ENCODE results near the gene FNDC11.

The FNDC11 gene

DNA sequence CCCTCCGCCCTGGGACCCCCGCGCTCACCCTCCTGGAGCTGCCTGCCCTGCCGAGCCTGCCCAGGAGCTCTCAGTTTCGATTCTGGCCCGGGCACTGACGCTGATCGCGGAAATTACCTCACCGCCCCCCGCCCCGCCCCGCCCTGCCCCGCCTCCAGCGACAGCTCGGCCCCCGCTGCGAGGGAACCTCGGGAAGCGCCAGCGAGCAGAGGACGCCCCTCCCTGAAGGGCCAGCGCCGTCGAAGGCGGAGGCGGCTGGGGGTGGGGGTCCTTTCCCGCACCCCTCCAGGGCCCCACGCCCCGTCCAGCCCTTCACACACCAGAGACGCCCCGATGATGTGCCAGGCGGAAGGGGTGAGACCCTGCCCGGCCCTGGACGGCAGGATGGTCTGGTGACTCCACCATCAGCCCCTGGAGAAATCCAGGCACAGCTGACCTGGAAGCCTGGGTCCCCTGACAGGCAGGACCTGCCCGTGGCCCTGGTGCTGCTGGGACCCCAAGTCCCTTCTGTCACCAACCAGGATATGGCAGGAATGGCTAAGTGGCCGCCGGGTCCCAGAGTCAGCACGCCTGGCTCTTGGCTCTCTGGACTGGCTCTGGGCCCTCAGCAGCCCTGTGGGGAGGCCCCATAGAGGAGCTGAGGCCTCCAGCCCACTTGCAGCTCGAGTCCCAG, 20.3 kb downstream of the FNDC11 start, which contains the start of gene HELZ2:
Gene HELZ2 (minus strand): TSS at position 84 of the 673 bp plus-strand sequence. CDS start 1,854 bp downstream, outside the sequence.
- DNase-seq (ENCODE audit: low read depth) = peak; percentile 50
- TF ChIP-seq, protein P1, sequence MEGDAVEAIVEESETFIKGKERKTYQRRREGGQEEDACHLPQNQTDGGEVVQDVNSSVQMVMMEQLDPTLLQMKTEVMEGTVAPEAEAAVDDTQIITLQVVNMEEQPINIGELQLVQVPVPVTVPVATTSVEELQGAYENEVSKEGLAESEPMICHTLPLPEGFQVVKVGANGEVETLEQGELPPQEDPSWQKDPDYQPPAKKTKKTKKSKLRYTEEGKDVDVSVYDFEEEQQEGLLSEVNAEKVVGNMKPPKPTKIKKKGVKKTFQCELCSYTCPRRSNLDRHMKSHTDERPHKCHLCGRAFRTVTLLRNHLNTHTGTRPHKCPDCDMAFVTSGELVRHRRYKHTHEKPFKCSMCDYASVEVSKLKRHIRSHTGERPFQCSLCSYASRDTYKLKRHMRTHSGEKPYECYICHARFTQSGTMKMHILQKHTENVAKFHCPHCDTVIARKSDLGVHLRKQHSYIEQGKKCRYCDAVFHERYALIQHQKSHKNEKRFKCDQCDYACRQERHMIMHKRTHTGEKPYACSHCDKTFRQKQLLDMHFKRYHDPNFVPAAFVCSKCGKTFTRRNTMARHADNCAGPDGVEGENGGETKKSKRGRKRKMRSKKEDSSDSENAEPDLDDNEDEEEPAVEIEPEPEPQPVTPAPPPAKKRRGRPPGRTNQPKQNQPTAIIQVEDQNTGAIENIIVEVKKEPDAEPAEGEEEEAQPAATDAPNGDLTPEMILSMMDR (IDR thresholded peaks at IDR 0.05; ENCODE audit: low read length, missing control alignments) = no peak
- peak within 1 kb of the TSS; percentile 81 for H3K4me3 ChIP-seq (replicated peaks; ENCODE audit: low read depth, low read length)

DNA sequence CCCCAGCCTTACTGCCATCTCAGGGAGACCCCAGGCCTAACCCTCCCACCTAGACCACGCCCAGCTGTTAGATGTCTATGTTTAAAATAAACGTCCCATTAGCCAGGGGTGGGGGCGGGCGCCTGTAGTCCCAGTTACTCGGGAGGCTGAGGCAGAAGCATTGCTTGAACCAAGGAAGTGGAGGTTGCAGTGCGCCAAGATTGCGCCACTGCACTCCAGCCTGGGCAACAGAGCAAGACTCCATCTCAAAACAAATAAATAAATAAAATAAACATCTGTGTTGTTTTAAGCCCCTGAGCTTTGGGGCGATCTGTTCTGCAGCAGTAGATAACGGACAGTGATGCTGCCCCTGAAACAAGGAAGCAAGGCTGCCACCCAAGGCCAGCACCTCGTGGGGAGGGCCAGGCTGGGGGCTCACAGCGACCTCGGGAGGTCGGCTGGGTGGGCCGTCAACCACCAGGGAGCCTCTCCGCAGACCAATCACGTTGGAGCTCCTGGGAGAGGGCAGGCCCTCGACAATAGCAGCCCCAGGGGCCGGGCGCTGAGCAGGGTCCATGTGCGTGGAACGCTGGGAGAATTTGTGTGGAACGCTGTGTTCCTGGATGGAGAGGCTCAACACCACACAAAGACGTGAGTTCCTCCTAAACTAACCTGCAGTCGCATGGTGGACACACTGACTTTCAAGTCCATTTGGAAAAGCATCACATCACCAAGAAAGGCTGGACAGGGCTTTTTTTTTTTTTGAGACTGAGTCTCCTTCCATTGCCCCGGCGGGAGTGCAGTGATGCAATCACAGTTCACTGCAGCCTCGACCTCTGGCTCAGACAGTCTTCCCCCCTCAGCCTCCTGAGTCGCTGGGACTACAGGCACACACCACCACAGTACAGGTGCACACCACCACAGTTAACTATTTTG, 21.1 kb downstream of the FNDC11 start:
- H3K4me3 ChIP-seq (replicated peaks; ENCODE audit: low read depth, low read length) = no peak overlapping the region
- DNase-seq (ENCODE audit: low read depth) = peak; percentile 19
- TF ChIP-seq, protein P1 (IDR thresholded peaks at IDR 0.05; ENCODE audit: low read length, missing control alignments) = no peak

DNA sequence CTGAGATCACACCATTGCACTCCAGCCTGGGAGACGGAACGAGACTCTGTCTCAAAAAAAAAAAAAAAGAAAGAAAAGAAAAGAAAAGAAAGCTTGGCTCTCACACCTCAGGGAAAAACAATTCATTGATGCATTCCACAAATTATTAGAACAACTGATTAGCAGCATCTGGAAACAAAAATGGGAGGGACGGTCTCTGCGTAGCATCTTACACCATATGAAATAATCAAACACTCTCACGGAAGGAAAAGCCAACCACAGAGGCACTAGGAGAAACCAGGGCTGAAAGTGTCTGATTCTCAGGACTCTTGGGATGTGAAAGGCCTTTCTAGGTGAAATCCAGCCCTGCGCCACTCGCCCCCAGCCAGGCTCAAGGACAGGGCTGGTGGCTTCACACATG, 22.4 kb downstream of the FNDC11 start:
- no peak overlapping the region for H3K4me3 ChIP-seq (replicated peaks; ENCODE audit: low read depth, low read length)
- TF ChIP-seq, protein P1 (IDR thresholded peaks at IDR 0.05; ENCODE audit: low read length, missing control alignments) = no peak
- no peak for DNase-seq (ENCODE audit: low read depth)

DNA sequence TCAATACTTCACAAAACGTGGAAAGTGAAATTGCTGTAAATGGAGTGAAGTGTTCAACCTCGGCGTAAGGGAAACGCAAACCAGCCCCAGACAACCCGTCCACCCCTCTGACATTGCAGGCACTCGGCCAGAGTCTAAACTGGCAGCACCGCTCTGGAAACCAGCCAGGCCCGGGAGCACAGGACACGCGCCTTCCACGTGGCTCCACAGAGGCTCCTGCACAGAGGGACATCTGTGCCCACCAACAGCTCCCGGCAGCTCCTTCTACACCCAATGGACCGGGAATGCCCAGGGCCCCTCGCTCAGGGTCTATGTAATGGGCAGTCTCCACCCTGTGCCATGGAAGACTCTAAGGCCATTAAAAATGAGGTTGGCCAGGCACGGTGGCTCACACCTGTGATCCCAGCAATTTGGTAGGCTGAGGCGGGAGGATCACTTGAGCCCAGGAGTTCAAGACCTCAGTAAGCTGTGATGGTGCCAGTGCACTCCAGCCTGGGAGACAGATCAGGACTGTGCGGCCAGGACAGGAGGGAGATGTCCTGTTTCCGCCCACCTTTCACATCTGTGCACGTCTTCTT, 23.4 kb downstream of the FNDC11 start:
- H3K4me3 ChIP-seq (replicated peaks; ENCODE audit: low read depth, low read length) = no peak overlapping the region
- no peak for DNase-seq (ENCODE audit: low read depth)
- TF ChIP-seq, protein P1 (IDR thresholded peaks at IDR 0.05; ENCODE audit: low read length, missing control alignments) = no peak

DNA sequence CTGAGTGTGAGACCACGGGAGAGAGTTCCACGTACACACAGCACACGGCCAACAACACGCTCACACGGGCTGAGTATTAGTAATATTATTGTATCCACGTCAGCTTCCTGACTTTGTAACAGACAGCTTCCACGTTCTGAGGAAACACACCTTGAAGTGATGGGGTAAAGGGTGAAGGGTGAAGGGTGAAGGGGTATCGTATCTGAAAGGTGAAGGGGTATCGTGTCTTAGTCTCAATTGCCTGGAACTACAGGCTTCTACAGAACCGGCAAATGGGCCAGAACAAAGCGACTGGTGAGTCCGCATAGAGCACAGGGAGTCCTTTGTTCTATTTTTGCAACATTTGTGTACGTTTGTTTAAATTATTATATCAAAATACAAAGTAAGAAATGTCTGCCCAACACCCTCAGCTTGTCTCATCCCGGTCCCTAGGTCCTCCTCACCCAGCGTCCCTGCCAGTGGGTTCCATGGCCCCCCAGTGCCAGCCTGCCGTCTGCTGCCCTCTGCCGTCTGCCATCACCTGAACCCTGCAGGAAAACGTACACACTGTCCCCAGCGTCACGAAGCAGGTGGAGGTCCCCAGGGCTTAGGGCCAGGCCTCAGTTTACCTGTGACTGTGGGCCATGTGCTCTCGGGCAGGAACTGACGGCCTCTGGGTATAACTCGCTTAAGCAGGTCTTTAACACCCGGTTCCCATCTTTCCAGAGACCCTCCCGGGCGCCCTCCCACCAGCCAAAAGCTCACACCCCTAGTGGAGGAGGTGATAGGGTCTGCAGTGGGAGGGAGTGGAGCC, 24.5 kb downstream of the FNDC11 start:
- DNase-seq (ENCODE audit: low read depth) = no peak
- TF ChIP-seq, protein P1 (IDR thresholded peaks at IDR 0.05; ENCODE audit: low read length, missing control alignments) = no peak
- H3K4me3 ChIP-seq (replicated peaks; ENCODE audit: low read depth, low read length) = no peak overlapping the region

DNA sequence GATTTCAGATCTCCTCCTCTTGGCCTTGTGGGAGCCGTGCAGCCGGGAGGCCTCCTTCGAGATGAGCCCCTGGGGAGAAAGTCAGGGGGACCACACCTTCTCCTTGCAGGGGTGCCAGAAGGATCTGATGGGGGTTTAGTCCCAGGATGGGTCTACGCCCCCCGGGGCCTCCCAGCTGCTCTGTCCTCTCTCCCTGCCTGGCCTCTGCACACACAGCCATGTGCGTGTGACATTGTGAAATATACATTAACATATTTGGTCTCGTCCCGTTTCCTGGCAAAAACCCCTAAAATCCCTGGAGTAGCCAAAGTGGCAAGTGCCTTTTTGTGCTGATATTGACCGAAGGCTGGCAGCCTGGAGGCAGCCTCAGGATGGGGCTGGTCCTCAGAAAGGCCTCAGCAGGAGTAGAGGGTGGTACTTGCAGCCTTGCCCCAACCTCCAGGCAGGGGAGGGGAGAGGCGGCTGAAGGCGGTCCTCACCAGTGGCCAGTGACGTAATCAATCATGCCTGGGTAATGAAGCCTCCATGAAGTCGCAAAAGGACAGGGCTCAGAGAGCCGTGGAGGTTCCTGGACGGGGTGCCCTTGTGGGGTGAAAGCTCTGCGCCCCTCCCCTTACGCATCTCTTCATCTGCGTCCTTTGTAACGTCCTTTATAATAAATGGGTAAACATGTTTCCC, 25.2 kb downstream of the FNDC11 start:
- DNase-seq (ENCODE audit: low read depth) = no peak
- H3K4me3 ChIP-seq (replicated peaks; ENCODE audit: low read depth, low read length) = no peak overlapping the region
- TF ChIP-seq, protein P1 (IDR thresholded peaks at IDR 0.05; ENCODE audit: low read length, missing control alignments) = no peak
